Upper lobe of left lung (tissue), 4 donors: ENCODE results near the gene VWA7.

Source experiments
- EP300 ChIP-seq, 4 donors: sonication (generic); formaldehyde crosslinking; IDR thresholded peaks; one replicate each; pipeline ENCODE4 v1.5.1; 2017; ENCODE audit warnings: antibody characterized with exemption in 4 of 4, control low read depth in 2 of 4
- POLR2A ChIP-seq, 4 donors: fragments of 450-650 bp; IDR thresholded peaks; one replicate each; pipeline ENCODE4 v1.5.1; 2016 to 2017; ENCODE audit warnings: antibody characterized with exemption in 4 of 4, mild to moderate bottlenecking in 2 of 4
- TF ChIP-seq, protein P1 (sequence below), 6 experiments: fragments of 450-650 bp in 4 of 6; fragments of 200-600 bp in 2 of 6; sonication (generic) in 2 of 6; IDR thresholded peaks; one replicate each; pipeline ENCODE4 v1.5.1; 2016 to 2019; ENCODE audit warnings: antibody characterized with exemption in 6 of 6

DNA sequence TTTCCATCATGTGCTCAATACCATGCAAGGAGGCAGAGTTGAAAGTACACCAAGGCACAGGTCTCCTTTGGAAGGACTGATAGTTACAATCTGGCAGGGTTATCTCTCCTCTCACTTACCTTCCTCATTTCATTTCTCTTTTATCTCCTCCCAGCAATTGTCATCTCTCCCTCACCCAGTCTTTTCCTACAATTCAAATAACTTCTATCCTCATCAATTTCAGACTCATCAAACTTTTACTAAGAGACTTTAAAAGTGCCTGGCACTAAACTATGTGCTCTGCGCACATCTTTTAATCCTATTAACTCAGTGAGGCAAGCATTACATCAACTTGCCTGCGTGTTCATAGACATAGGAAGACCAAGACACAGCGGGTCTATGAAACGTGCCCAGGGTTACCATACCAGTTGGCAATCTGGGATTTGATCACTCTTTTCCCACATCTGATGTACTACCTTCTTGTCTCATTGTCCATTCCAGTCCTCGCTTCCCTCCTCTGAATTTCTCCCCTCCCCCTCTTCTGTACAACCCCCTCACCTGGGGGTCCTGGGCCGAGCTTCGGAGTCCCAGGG, 17.3 kb upstream of the VWA7 start:
- TF ChIP-seq POLR2A (IDR thresholded peaks at IDR 0.05) (no peak), EP300 (IDR thresholded peaks at IDR 0.05) (no peak)
- TF ChIP-seq, protein P1, sequence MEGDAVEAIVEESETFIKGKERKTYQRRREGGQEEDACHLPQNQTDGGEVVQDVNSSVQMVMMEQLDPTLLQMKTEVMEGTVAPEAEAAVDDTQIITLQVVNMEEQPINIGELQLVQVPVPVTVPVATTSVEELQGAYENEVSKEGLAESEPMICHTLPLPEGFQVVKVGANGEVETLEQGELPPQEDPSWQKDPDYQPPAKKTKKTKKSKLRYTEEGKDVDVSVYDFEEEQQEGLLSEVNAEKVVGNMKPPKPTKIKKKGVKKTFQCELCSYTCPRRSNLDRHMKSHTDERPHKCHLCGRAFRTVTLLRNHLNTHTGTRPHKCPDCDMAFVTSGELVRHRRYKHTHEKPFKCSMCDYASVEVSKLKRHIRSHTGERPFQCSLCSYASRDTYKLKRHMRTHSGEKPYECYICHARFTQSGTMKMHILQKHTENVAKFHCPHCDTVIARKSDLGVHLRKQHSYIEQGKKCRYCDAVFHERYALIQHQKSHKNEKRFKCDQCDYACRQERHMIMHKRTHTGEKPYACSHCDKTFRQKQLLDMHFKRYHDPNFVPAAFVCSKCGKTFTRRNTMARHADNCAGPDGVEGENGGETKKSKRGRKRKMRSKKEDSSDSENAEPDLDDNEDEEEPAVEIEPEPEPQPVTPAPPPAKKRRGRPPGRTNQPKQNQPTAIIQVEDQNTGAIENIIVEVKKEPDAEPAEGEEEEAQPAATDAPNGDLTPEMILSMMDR (IDR thresholded peaks at IDR 0.05), result no peak
